ENCODE data around the gene CORT.

- TF ChIP-seq CTCF (IDR thresholded peaks at IDR 0.05) (no peak), POLR2A (IDR thresholded peaks at IDR 0.05) (no peak)
Measured at GRCh38 chr1:10402729-10403274, 47.0 kb upstream of the CORT start.
